HG03135 (cell line): ENCODE measurements around the gene LILRA6.
"Not testable (repeated sequence)": the region's sequence is repeated elsewhere in the genome, so short reads cannot be mapped to it uniquely, and the experiment has no call there.

ENCODE experiments used
- ATAC-seq: cut with Tn5 transposase; IDR thresholded peaks from one replicate; pipeline ENCODE4 v1.9.1; 2021; ENCODE audit warnings: mild to moderate bottlenecking, moderate library complexity; ENCODE audit not compliant: unreplicated experiment

The LILRA6 gene

DNA sequence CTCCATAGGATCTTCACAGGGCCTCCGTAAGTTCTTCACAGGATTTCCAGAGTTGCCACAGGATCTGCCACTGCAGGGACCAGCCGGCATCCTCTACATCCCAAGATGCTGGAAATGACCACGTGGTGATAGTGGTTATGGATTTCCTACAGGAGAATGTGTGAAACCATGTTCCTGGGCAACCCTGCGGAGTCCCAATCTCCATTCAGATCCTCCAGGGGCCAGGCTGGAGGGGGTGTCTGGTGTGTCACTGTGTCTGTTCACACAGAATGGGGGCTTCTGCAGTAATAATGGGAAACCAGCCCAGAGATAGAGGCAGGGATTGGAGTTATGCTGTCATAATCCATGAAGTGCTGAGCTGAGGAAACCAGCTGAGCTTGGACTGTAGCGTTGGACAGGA, 8.6 kb downstream of the LILRA6 start:
- no peak for ATAC-seq

DNA sequence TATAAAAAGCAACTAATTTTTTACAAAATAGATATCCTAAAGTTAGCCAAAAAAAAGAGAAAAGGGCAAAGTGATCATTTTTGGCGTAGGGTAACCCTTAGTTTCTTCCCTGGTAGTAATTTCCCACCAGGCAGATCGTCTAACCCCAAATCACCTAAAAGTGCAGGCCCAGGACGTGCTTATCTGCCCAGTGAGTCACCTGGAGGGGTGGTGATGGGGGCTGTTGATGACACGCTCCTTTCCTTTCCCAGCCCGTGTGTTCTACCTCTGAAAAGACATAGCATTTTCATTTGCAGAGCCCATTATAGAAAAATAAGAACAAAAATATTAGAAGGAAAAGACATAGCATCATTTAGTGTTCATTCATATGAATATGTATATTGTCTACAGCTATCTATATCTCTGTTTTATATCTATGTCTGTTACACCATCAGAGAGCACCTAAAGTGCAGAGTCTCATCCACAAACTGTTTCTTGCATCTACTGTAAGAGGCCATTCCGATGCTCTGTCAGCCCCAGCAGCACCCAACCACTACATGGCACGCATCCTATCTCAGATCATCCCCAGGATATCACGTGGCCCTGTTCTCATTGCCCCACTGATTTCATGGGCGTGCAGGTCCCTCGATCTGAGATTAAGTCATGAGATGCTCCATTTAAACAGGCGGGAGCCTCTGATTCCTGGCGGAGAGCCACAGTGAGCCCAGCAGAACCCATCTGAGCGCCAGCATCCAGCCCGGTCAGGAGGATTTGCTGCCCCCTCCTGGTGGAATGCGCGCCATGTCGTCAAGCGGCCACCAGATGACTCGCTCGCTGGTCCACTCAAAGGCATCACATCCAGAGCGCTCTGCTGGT, 11.3 kb downstream of the LILRA6 start:
- no peak for ATAC-seq

DNA sequence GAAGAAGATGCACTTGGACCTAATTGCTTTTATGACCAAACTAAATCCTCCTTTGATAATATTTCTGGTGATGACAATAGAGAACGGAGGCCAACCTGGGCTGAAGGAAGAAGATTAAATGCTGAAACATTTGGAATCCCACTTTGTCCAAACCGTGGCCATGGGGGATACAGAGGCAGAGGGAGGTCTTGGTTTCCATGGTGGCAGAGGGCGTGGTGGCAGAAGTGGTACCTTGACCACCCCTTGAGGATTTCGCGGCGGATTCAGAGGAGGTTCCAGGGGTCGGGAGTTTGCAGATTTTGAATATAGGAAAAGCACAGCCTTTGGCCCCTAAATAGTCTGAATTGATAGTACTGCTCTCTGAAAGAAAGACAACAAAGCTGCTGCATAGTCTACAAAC, 12.6 kb downstream of the LILRA6 start:
- ATAC-seq: no peak

DNA sequence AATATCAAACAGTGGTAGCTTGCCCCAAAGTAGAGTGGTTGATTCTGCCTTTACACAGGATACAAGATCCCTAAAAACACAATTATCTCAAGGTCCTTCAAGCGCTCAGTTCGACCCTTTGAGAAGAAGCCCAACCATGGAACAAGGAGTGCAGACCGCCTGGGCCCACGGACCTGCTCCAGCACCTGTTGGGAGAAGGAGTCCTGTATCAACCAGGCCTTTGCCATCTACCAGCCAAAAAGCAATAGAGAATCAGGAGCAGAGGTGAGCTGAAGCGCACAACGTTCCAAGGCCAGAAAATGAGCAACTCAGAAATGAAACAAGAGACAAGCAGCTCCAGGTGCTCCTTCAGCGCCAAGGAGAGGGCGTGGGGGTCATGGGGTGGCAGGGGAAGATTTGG, 13.4 kb downstream of the LILRA6 start:
- no peak for ATAC-seq

DNA sequence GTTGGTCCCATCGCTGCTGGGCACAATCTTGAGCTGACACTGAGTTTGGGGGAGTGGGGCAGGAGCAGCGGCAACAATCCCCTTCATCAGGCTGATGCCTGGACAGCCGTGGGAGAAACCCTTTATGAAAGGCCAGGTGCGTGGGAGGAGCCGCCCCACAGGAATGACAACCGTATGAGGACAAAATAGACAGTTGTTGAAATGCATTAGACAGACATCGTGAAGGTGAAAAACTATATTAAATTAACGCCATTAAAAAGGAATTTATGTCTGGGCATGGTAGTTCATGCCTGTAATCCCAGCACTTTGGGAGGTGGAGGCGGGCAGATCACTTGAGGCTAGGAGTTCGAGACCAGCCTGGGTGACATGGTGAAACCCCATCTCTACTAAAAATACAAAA, 18.0 kb downstream of the LILRA6 start:
- not testable (repeated sequence) for ATAC-seq

DNA sequence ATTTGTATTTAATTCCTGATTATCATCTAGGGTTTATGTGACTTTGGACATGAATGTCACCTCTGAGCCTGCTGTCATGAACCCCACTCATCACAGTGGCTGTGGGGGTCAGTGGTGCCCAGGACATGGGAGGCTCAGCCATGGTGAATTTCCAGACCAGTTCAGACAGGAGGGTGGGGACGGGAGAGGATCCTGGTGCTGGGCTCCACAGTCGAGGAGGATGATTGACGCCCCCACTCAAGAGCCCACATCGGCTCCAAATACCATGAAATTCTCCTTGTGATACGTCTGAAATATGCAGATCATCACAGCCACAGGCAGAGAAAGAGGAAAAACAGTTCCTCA, 18.7 kb downstream of the LILRA6 start:
- ATAC-seq: not testable (repeated sequence)

DNA sequence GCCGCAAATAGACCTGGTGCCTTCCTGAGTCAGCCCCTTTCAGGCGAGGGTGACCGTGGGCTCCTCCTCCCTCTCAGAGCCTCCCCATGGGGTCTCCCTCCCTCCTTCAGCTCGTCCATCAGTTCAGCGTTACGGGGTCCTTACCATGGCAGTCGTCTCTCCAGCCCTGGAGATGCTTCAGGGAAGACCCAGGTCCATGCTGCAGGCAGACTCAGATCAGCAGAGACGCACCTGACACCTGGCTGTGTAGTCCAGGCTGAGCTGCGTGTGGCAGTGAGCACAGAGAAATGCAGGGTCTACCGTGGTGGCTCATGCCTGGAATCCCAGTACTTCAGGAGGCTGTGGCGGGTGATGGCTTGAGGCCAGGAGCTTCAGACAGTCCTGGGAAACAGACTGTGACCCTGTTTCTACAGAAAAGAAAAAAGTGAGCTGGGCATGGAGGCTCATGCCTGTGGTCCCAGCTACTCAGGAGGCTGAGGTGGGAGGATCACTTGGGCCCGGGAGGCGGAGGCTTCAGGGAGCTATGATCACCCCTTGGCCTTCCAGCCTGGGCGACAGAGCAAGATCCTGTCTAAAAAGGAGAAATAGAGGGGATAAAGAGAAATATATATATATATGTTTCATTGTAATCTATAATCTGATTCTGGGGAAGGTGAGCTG, 19.2 kb downstream of the LILRA6 start:
- not testable (repeated sequence) for ATAC-seq

DNA sequence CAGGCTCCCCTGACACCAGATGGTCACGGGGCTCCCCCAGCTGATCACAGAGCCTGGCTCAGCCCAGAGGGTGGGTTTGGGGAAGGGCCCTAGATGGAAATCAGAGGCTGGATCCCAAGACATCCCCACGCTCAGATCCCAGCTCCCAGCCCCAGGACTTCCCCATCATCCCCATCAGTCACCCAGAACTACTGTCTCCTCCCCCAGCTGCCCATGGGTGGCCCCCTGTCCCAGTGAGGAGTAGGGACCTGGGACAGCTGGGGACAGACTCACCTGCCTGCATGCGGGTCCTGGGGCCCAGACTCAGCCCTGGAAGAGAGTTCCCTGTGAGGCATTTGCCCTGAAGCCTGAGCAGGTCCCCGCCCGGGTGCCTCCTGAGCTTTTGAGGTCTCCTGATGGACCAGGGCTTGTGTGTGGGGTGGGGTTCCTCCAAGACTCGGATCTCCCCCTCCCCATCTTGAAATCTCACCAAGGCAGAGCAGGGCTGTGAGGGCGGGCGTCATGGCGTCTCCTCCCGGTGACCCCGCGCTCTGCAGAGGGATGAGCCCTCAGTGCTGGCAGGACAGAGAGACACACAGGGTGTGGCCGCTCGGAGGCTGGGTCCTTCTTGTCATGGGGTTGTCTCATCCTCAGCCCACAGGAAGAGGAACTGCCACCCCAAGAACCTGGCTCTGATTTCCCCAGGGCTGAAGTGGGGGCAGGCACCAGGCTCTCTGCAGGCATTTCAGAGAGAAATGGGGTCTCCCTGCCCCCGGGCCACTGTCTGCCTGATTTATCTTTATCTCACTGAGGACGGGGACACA, 19.9 kb downstream of the LILRA6 start, which contains the start of gene LILRB3:
Gene LILRB3 (minus strand): TSS at position 534 of the 803 bp plus-strand sequence. CDS start 31 bp downstream, at position 503.
- ATAC-seq: not testable (repeated sequence)

DNA sequence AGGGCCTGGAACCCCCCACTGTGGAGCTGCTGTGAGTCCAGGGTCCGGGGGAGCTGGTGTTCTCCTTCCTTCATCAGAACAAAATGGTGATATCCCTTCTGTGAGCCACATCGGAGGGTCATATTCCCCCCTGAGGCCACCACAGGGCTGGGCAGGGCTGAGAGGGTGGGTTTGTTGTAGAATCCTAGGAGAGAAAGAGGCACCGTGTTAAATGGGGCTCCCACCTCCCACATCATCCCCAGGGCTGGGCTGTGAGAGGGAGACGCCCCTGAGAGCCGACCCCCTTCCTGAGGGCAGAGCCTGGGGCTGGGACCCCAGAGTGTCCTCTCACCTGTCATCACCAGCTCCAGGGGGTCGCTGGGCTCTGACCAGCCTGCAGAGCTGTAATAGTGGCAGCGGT, 20.6 kb downstream of the LILRA6 start:
- not testable (repeated sequence) for ATAC-seq

DNA sequence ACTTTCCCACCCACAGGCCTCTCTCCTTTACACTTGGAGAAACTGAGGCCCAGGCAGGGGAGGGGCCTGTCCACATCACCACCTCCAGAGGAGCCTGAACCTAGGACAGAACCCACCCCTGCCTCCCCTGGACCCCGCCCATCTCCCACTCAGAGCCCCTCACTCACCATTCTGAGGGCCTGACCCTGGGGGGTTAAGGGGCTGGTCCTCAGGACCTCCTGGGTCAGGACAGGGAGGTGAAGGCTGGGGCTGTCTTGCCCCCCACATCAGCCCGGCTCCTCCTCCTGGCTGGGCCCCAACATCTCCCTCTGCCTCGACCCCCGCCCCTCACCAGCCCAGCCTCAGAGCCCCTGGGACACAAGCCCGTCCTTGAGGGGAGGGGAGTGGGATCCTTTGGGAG, 22.9 kb downstream of the LILRA6 start:
- ATAC-seq: not testable (repeated sequence)

DNA sequence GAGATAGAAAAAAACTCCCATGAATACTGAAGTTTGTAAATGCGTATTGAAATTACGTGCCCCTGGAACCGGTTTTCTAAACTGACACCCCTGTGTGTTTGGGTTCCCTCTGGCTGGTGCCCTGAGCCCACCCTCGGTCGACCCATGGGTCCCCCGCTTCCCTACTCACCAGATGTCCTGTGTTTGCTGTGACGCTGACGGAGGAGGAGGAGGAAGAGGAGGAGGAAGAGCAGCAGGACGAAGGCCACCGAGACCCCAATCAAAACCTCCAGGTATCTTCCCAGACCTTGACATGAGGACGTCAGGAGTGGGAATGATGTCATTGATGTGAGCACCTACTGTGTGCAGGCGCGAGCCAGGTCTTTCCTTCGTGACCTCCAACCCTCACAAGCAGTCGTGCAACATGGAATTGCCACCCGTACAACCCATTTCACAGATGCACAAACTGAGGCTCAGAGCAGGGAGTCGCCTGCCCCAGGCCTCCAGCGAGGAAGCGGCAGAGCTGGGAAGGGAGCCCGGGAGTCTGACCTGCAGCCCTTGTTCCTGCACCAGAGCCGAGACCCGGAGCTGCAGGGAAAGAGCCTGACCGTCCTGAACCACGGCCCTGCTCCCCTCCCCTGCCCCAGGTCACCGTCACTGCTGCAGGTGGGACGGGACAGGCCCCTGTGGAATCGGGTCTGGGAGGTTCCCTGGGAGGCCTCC, 23.5 kb downstream of the LILRA6 start:
- ATAC-seq: no peak

DNA sequence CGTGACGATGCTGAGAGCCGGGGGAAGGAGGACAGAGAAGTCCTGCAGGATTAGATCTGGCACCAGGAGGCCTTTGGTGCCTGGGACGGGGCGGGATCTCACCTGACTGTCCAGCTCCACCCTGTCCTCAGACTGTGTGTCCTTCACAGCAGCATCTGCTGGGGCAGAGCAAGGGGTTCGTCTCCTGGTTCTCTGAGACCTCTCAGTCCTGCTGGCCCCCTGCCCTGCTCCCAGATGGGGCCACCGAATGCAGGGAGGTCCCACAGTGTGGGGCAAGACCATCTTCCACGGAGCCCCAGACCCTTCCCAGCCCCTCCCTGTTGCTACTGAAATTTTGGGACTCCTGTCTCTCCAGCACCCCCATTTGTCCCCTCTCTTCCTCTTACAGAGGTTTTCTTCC, 24.3 kb downstream of the LILRA6 start:
- ATAC-seq: no peak

DNA sequence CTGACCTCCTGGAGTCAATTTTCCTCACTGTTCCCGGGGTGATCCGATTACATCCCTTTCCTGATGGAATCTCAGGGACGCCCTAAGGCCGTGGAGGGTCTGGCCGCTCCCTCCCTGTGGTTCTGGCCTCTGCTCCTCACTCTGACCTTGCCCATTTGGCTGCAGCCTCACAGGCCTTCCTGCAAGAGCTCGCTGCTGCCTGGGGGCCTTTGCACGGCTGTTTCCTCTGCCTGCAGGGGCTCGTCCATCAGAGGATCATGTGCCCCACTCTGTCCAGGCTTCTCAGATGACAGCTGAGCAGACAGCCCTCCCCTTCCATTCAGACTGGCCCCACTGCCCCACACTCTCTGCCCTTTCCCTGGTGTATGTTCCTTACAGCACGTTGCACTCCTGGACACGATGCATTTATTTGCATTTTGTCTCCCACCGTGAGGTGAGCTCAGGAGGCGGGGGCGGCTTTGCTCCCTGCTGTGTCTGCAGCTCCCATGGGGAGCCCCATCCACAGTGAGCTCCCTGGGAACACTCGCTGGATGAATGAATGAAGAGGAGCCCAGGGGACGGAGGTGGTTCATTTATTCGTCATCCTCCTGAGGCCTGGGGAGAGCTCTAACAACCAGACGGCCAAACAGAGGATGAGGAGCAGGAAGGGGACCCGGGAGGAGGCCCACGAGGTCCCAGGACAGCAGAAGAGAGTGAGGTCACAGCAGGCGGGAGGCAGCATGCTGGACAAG, 24.9 kb downstream of the LILRA6 start:
- ATAC-seq: not testable (repeated sequence)

DNA sequence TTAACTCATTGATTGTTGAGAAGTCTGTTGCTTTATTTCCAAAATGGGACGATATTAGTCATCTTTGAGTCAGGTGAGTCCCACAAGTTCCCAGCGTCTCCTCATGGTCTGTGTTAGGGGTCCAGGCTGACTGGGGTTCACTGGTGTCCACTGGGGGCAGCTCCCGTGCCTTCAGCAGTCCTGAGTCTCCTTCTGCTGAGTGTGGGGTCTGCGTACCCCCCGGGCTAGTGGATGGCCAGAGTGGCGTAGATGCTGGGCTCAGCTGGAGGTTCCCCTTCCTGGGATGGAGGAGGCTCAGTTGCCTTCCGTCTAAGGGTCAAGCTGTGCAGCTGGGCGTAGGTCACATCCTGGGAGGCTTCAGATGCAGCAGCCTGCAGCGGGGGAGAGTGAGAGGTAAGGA, 25.7 kb downstream of the LILRA6 start:
- ATAC-seq: no peak

DNA sequence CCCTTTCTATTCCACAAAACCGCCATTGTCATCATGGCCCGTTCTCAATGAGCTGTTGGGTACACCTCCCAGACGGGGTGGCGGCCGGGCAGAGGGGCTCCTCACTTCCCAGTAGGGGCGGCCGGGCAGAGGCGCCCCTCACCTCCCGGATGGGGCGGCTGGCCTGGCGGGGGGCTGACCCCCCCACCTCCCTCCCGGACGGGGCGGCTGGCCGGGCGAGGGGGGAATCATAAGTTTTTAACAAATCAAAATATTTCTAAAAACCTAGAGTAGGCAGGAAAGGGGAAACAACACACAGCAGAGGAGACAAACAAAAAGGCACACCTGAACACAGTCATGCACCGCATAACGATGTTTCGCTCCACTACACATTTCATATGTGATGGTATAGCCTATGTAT, 27.9 kb downstream of the LILRA6 start:
- ATAC-seq: not testable (repeated sequence)

DNA sequence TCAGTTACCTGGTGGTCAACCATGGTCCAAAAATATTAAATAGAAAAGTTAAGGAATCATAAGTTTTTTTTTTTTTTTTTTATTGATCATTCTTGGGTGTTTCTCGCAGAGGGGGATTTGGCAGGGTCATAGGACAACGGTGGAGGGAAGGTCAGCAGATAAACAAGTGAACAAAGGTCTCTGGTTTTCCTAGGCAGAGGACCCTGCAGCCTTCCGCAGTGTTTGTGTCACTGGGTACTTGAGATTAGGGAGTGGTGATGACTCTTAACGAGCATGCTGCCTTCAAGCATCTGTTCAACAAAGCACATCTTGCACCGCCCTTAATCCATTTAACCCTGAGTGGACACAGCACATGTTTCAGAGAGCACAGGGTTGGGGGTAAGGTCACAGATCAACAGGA, 28.4 kb downstream of the LILRA6 start:
- not testable (repeated sequence) for ATAC-seq

DNA sequence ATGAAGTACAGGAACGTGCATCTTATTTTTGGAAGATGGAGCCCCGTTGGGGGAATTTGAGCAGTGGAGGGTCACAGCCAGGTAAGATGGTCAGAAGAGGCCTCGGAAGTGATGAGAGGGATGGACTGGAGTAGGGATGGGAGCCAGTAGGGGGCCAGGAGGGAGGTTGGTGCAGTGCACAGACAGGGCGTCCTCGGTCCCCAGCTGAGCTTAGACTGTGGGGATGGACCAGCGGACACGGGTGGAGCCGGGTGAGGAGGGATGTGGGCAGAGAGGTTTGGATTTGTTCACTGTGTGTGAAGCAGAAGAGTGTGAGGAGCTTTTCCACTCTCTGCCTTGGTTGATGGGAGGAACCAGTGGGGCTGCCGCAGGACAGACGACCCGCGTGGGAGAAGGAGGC, 31.4 kb downstream of the LILRA6 start:
- no peak for ATAC-seq

DNA sequence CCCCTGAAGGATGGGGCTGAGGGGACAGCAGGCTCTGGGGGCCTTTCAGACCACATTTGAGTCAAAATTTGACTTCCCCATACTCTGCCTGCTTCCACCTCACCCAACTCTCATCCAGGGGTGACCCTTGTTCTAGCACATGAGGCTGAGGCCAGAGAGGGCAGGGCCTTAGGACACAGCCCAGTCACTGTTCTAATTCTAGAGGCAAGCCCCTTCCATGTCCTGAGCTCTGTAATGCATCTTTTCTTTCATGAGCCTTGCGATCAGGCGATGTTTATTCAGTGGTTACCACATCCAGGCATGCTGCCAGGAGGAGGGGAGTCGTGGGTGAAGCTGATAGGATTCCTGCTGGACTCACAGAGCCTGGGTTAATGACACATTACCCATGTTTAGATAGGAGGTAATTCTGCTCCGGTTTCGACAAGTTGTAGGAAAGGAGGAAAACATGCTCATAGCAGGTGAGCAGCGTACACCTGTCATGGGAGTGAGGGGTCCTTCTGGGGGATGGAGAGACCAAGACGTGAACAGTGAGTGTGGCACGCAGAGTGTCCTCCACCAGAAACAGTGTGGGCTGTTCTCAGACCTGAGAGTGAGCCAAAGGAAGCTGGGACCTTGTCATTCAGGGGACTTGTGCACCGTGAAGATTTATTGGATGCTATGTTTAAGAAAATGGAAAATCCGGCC, 32.6 kb downstream of the LILRA6 start:
- ATAC-seq: no peak

DNA sequence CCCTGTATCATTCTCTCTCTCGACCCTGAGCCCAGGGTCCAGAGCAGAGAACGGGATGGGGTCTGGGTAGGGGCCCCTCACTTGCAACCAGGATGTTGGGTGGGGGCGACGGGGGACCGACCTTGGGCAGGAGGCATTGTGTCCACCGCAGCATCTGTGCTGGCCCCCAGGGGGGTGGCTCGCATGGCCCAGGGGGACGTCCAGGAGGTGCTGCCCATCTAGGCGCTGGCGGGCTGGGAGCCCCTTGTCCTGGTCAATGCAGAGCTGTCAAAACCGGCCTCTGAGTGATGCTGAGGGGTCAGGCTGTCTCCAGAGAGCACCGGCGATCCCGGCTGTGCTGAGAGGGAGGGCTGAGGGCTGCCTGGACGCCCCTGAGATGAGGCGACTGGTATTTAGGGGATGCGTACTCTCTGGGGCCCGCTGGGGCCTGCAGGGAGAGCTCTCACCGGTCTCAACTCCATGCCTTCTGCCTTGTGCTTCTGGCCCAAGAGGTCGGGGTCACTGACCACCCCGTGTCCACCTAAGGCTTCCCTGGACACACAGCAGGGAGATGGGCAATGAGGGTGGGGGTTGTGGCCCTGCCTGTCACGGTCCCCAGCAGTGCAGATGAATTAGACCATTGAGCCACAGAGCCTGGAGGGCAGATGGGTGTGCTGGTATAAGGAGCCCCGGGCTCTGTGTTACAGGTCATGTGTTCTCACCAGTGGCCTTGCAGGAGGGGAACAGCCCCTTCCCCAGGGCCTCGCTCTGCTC, 33.4 kb downstream of the LILRA6 start:
- no peak for ATAC-seq
